T-cell (primary cell): ENCODE measurements around the gene ZBTB7A. TPM values are rescaled to one million over a fixed set of nuclear protein-coding genes. Genes with fewer than 3 reads are reported as not detected.
"Not testable (repeated sequence)": the region's sequence is repeated elsewhere in the genome, so short reads cannot be mapped to it uniquely, and the experiment has no call there.

Experiments
- ATAC-seq, 4 experiments: fragments of 200-7000 bp in 3 of 4; fragments of 150-1000 bp in 1 of 4; cut with Tn5 transposase; replicated peaks in 1 of 4; 1 replicate in 3 of 4; 2 replicates in 1 of 4; pipeline ENCODE4 v1.10.0; 2021; ENCODE audit warnings: moderate library complexity in 3 of 4, mild to moderate bottlenecking in 2 of 4, moderate number of reproducible peaks in 1 of 4
- CTCF ChIA-PET, 2 donors: fragments of 300-600 bp; sonication (Branson Sonifier 250); formaldehyde crosslinking; loops; one replicate each; lab custom pipeline; 2022; ENCODE audit warnings: antibody characterized with exemption in 2 of 2; lab: Charles Lee
- POLR2A ChIA-PET, 2 donors: fragments of 300-600 bp; sonication (Branson Sonifier 250); formaldehyde crosslinking; loops; one replicate each; lab custom pipeline; 2022; ENCODE audit warnings: antibody characterized with exemption in 2 of 2; lab: Charles Lee
- DNase-seq, 35 experiments: peaks; one replicate each; pipeline versions ENCODE4 v3.0.0 to v3.0.0-alpha.2; 2013 to 2023
- H3K27ac ChIP-seq: one replicate; pipeline ENCODE4 v1.5.1; 2013; ENCODE audit warnings: low read length
- H3K27me3 ChIP-seq, 2 experiments: replicated peaks in 1 of 2; 1 replicate in 1 of 2; 2 replicates in 1 of 2; pipeline versions ENCODE4 v1.6.1 to v1.7.0; 2013; ENCODE audit warnings: low read length in 1 of 2, mixed read lengths in 1 of 2; ENCODE audit not compliant: control insufficient read depth in 2 of 2, insufficient read depth in 2 of 2; ENCODE audit errors: extremely low read depth in 1 of 2
- H3K36me3 ChIP-seq, 2 donors: 1 replicate in 1 of 2; 2 replicates in 1 of 2; pipeline versions ENCODE4 v1.6.1 to v1.7.0; 2013; ENCODE audit warnings: low read length in 1 of 2; ENCODE audit not compliant: control insufficient read depth in 2 of 2, insufficient read depth in 1 of 2; ENCODE audit errors: extremely low read depth in 1 of 2
- H3K4me1 ChIP-seq, 2 experiments: 1 replicate in 1 of 2; 2 replicates in 1 of 2; pipeline versions ENCODE4 v1.6.1 to v1.7.0; 2013; ENCODE audit warnings: low read length in 2 of 2, mixed read lengths in 1 of 2; ENCODE audit not compliant: insufficient read depth in 2 of 2, control insufficient read depth in 1 of 2; ENCODE audit errors: extremely low read depth in 1 of 2
- H3K4me3 ChIP-seq, 2 donors: 1 replicate in 1 of 2; 2 replicates in 1 of 2; pipeline versions ENCODE4 v1.5.1 to v1.7.0; 2013; ENCODE audit warnings: mild to moderate bottlenecking in 2 of 2, low read length in 1 of 2, moderate library complexity in 1 of 2; ENCODE audit not compliant: control insufficient read depth in 1 of 2; ENCODE audit errors: extremely low read depth in 1 of 2
- H3K9me3 ChIP-seq: 2 replicates; pipeline ENCODE4 v1.7.0; 2013
- H3K27ac Mint-ChIP-seq, 2 donors: one replicate each; pipeline ENCODE4 v1.8.0; 2020 to 2021; ENCODE audit warnings: mild to moderate bottlenecking in 2 of 2, mixed read lengths in 2 of 2
- H3K27me3 Mint-ChIP-seq, 2 donors: one replicate each; pipeline ENCODE4 v1.8.0; 2021 to 2022; ENCODE audit warnings: mixed read lengths in 2 of 2
- H3K36me3 Mint-ChIP-seq: one replicate; pipeline ENCODE4 v1.8.0; 2021; ENCODE audit warnings: mixed read lengths
- H3K4me1 Mint-ChIP-seq, 3 donors: one replicate each; pipeline ENCODE4 v1.8.0; 2020 to 2022; ENCODE audit warnings: mixed read lengths in 3 of 3, mild to moderate bottlenecking in 1 of 3
- H3K4me3 Mint-ChIP-seq, 3 donors: one replicate each; pipeline ENCODE4 v1.8.0; 2020 to 2022; ENCODE audit warnings: mild to moderate bottlenecking in 3 of 3, mixed read lengths in 3 of 3, moderate library complexity in 3 of 3
- H3K9me3 Mint-ChIP-seq, 3 donors: one replicate each; pipeline ENCODE4 v1.8.0; 2020 to 2022; ENCODE audit warnings: mixed read lengths in 3 of 3
- WGBS: methylation state at CpG from one replicate; pipeline ENCODE4 v1.1.5; 2013; ENCODE audit warnings: missing lambda C conversion rate; ENCODE audit not compliant: insufficient coverage; 5-methylcytosine and 5-hydroxymethylcytosine counted together
- total RNA-seq, 35 experiments: library from RNA in 6 of 35; stranded (reverse) in 6 of 35; fragments of 120-200 nt in 1 of 35; gene quantifications; one replicate each; pipeline versions ENCODE4 v1.2.1 to v1.2.4 and lab custom pipeline; 2013 to 2026

Gene ZBTB7A
- total RNA-seq, 5 donors from 2014 or later (not counting 1 experiment from before 2014, with no cell fraction given), result 43.6 to 85.7 (median 81.8) TPM

DNA sequence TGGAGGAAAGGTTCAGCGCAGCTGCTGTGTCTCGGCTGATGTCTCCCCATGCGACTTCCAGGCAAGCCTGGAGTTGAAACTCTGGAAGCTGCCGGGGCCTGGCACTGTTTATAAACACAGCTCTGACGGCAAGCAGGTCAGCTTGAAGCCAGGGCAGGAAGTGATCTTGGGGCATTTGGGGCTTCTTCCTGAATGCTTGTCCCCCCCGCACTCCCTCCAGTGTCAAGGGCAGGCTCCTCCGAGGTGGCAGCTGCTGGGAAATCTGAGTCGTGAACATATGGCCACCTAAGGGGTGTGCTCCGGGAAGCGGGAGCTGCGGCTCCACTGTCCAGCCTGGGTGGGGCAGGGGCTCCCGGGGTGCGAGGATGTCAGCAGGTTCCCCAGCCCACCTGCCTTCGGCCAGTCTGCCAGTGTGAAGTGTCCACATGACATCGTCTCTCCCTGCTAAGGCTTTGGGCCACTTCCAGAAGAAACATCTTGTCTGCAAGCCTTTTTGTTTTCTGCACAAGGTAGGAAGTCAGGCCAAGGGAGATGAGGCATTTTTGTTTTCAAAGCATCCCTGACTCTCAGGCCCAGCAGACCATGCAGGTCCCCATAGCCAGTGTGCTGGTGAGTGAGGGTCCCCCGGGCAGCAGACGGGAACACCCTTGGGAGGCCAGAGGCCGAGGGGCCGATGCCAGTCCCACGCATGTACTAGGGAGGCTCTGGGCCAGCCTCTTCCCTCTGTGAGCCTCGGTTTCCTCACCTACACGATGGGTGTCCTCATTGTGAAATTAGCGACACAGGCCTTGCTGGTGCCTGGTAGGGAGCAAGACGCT, 56.5 kb downstream of the ZBTB7A start:
- ChIA-PET POLR2A (no interaction called here), CTCF (interaction anchor here in 1 of 2 donors (1.1 kb wide), 1 partner anchor 130 kb away, joined by 4 read pairs; no protein-coding TSS in a partner anchor)
- Mint-ChIP-seq H3K9me3 (no peaks in the 10 kb centered on the region), H3K36me3 (peaks cover 5% of the 10 kb centered on the region), H3K4me1 (peaks cover 23 to 46% (median 45%) of the 10 kb centered on the region in 3 donors), H3K27me3 (no peaks in the 10 kb centered on the region), H3K27ac (no peak overlapping the region), H3K4me3 (peak overlapping the region; percentile 17 to 82 (median 25))
- no peak for DNase-seq
- no peaks in the 10 kb centered on the region for H3K9me3 ChIP-seq
- H3K27me3 ChIP-seq, result no peaks in the 10 kb centered on the region
- peaks cover 6 to 70% of the 10 kb centered on the region in 2 experiments for H3K4me1 ChIP-seq
- H3K4me3 ChIP-seq, result no peak overlapping the region
- H3K36me3 ChIP-seq, result peaks cover 21 to 36% of the 10 kb centered on the region in 2 donors
- WGBS, result 93% methylated on average over 22 of the region's 24 CpGs
- no peak overlapping the region for H3K27ac ChIP-seq
- ATAC-seq, result no peak

DNA sequence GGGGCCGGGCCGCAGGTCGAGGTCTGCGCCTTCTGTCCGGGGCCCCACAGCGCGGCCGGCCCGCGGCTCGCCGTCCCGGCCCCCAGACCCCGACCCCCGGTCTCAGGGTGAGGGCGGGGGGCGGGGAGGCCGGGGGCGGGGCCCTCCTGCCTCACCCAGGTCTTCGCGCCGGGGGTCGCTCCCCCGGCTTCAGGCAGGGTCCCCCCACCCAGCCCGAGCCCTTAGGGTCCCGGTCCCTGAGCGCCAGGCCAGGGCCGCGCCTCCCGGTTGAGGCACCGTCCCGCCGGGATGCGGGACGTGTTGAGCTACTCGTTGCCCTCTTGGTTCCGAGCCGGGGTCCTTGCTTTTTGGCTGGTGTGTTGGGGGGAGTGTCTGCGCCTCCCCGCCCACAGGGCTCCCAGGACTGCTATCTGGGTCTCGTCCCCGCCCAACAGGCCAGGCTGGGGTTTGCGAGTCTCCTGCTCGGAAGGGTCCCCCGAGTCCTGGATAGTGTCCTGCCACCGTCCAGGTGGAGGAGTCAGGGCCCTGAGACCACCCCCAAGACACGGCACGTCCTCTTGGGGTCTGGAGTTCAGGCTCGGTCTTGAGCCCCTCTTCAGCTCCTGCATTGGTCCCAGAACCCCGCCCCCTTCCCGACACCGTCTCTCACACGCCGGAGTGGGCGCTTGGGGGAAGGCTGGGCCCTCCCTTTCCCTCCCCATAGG, 58.7 kb downstream of the ZBTB7A start:
- ChIA-PET CTCF (interaction anchor here (0.5 to 2.9 kb wide), 7 partner anchors 11 to 335 kb away, joined by 3 to 19 read pairs (median 3); partner anchors contain the start of genes EEF2 (in 1 of the 2) and ZBTB7A (in 1 of the 2)), POLR2A (interaction anchor here in 1 of 2 donors (0.5 kb wide), 1 partner anchor 32 kb away, joined by 3 read pairs; no protein-coding TSS in a partner anchor)
- Histone ChIP-seq H3K36me3 (peaks cover 10 to 20% of the 10 kb centered on the region in 2 donors), H3K27me3 (no peaks in the 10 kb centered on the region), H3K9me3 (no peaks in the 10 kb centered on the region), H3K4me3 (peak overlapping the region; percentile 60 to 80), H3K4me1 (peaks cover 6 to 49% of the 10 kb centered on the region in 2 experiments), H3K27ac (no peak overlapping the region)
- H3K27me3 Mint-ChIP-seq, result no peaks in the 10 kb centered on the region
- peak; percentile 2 to 6 (median 3) for ATAC-seq
- peak overlapping the region in 1 of 2 donors; percentile 83 for H3K27ac Mint-ChIP-seq
- H3K9me3 Mint-ChIP-seq, result no peaks in the 10 kb centered on the region
- 0% methylated on average over 39 of the region's 55 CpGs for WGBS
- peaks cover 23 to 40% (median 39%) of the 10 kb centered on the region in 3 donors for H3K4me1 Mint-ChIP-seq
- H3K4me3 Mint-ChIP-seq, result peak overlapping the region; percentile 78 to 83 (median 82)
- DNase-seq, result peak in 6 of 35 experiments; percentile 2 to 33 (median 18)
- peaks cover 3% of the 10 kb centered on the region for H3K36me3 Mint-ChIP-seq

DNA sequence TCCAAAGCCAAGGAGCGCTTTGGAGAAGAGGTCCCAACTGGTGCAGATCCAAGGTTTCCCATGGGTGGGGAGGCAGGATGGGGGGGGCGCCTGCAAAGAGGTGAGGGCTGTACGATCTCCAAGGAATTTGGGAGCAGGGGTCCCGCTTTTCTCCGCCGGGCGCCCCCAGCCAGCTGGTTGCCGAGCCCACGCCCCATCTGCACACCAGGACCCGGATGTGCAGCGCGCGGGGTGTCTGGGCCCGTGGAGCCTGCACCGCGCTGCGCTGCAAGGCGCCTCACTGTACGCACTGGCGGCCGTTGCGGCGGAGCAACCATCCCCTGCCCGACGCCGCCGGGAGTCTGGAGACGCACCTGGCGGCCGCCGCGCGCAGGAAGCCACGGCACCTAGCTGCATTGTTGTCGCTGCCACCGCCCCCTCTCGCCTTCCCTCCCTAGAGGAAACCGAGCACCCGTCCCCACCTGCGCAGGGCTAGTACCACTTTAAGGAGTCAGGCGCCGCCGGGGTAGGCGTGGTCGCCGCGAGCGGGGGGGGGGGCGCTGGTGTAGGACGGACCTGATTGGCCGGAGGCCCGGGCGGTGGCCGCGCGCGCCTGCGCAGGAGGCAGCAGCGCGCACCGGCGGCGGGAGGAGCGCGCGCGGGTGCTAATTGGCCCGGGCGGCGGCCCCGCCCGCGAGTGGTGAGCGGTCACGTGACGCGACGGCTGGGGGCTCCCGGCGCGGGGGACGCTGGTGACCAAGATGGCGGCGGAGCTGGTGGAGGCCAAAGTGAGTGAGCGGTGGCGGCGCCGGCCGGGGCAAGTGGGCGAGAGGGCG, 59.5 kb downstream of the ZBTB7A start, which contains the start of gene PIAS4:
PIAS4 (plus strand) TSS at position 716 of the 815 bp plus-strand sequence; CDS start at position 741, 25 bp downstream.
- CTCF ChIA-PET, result interaction anchor here (0.5 to 2.9 kb wide), 8 partner anchors 10 to 336 kb away, joined by 3 to 19 read pairs (median 3); partner anchors contain the start of genes EEF2 (in 1 of the 2) and ZBTB7A (in 1 of the 2)

DNA sequence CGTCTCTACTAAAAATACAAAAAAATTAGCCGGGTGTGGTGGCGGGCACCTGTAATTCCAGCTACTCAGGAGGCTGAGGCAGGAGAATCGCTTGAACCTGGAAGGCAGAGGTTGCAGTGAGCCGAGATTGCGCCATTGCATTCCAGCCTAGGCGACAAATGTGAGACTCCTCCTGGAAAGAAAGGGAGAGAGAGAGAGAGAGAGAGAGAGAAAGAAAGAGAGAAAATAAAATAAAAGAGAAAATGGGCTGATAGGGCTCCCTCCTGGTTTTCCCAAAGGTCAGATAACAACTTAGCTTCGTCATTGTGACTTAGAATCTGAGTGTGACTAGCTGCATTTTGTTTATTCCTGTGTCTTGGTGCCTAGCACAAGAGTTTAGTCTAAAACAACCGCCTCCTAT, 61.3 kb downstream of the ZBTB7A start:
- H3K9me3 ChIP-seq, H3K27me3 Mint-ChIP-seq, POLR2A ChIA-PET, ATAC-seq, H3K36me3 Mint-ChIP-seq, H3K27ac ChIP-seq, H3K36me3 ChIP-seq, H3K27me3 ChIP-seq, DNase-seq, H3K9me3 Mint-ChIP-seq, H3K4me3 ChIP-seq: not testable (repeated sequence)
- CTCF ChIA-PET, result interaction anchor here (0.6 to 2.9 kb wide), 3 partner anchors 17 to 43 kb away, joined by 4 to 19 read pairs (median 7); no protein-coding TSS in a partner anchor
- peaks cover 16 to 23% (median 22%) of the 10 kb centered on the region in 3 donors for H3K4me1 Mint-ChIP-seq
- peak overlapping the region; percentile 31 to 82 (median 45) for H3K4me3 Mint-ChIP-seq
- 98% methylated on average over 5 of the region's 9 CpGs for WGBS
- peak overlapping the region in 1 of 2 donors; percentile 63 for H3K27ac Mint-ChIP-seq
- peaks cover 6 to 34% of the 10 kb centered on the region in 2 experiments for H3K4me1 ChIP-seq

More for the DNA sequence above, 59.5 kb downstream of the ZBTB7A start, which contains the start of gene PIAS4:
- peak within 1 kb of the TSS; percentile 34 for H3K27ac ChIP-seq
- peak; percentile 91 to 98 (median 95) for DNase-seq
- H3K27me3 ChIP-seq, result no peaks in the 10 kb centered on the region
- ATAC-seq, result peak; percentile 89 to 94 (median 90)
- WGBS, result under 1% methylated on average over 85 of the region's 91 CpGs
- peaks cover 23 to 34% (median 33%) of the 10 kb centered on the region in 3 donors for H3K4me1 Mint-ChIP-seq
- POLR2A ChIA-PET, result interaction anchor here (0.5 to 0.6 kb wide), 3 partner anchors 20 to 32 kb away, joined by 3 to 13 read pairs (median 9); no protein-coding TSS in a partner anchor
- H3K4me3 Mint-ChIP-seq, result peak within 1 kb of the TSS; percentile 78 to 83 (median 82)
- H3K9me3 Mint-ChIP-seq, result no peaks in the 10 kb centered on the region
- peaks cover 6 to 48% of the 10 kb centered on the region in 2 experiments for H3K4me1 ChIP-seq
- no peaks in the 10 kb centered on the region for H3K27me3 Mint-ChIP-seq
- peak within 1 kb of the TSS; percentile 60 to 80 for H3K4me3 ChIP-seq
- no peaks in the 10 kb centered on the region for H3K36me3 Mint-ChIP-seq
- no peaks in the 10 kb centered on the region for H3K9me3 ChIP-seq
- peak within 1 kb of the TSS; percentile 59 to 83 for H3K27ac Mint-ChIP-seq
- H3K36me3 ChIP-seq, result peaks cover 8 to 15% of the 10 kb centered on the region in 2 donors

DNA sequence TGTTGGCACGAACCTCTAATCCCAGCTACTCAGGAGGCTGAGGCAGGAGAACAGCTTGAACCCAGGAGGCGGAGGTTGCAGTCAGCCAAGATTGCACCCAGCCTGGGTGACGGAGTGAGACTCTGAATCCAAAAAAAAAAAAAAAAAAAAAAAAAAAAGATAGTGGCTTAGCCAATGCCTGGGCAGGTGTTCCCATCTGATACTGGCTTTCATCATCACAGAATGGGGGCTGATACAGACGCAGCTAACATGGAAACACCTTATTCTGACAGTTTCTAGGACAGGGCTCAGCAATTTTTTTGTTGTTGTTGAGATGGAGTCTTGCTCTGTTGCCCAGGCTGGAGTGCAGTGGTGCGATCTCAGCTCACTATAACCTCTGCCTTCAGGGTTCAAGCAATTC, 65.9 kb downstream of the ZBTB7A start:
- POLR2A ChIA-PET, H3K9me3 Mint-ChIP-seq, H3K4me1 Mint-ChIP-seq, H3K4me3 ChIP-seq, ATAC-seq, H3K36me3 ChIP-seq, H3K27me3 Mint-ChIP-seq, H3K36me3 Mint-ChIP-seq, H3K4me1 ChIP-seq, H3K27ac ChIP-seq, H3K4me3 Mint-ChIP-seq, H3K27me3 ChIP-seq, H3K27ac Mint-ChIP-seq, H3K9me3 ChIP-seq, DNase-seq: not testable (repeated sequence)
- 100% methylated on average over 2 of the region's 5 CpGs for WGBS
- CTCF ChIA-PET, result interaction anchor here (0.7 to 1.2 kb wide), 3 partner anchors 16 to 210 kb away, joined by 3 to 6 read pairs (median 5); partner anchors contain the start of gene EEF2 (in 1 of the 2)
